Measurements from ENCODE around the gene FKBP2. TPM values are rescaled to one million over a fixed set of nuclear protein-coding genes. Genes with fewer than 3 reads are reported as not detected.

The FKBP2 gene
- total and polyA plus RNA-seq, 2 of the 13 experiments (the other 11 are each of a cell fraction or from before 2014, with no cell fraction given) = 30.1 to 53.3 TPM

DNA sequence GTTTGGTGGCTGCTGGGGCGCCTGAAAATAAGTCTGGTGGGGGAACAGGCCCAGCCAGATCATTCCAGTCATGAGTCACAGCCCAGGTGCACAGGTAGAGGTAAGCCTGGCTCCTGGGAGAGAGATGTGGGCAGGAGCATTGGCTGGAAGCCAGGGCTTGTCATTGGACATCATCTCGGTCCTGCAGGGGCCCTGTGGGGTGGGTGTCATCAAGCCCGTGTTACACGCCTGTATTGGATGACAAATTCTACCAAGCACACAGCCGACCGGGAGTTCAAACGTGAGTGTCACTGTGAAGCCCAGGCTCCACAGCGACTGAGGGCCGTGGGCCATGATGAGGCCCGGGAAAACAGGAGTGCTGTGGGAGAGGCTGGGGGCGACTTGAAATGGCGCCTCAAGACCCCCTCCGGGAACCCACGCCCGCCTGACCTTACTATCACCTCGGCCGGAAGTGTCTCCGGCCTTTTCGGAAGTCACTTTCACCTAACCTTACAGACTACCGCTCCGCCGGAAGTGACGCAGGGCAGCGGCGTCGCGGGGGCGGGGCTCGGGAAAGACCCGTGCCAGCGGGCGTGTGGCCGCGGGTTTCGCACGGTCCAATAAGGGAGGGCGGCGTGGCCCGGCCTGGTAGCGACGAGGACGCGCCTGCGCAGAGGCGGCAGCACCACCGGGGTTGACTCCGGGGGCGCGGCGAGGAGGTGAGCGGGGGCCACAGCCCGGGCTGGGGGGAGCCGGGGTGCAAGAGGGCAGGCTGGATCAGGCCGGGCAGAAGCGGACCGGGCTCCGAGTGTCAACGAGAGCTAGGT lies at the start of gene FKBP2 (continued):
- TF ChIP-seq, protein P1, sequence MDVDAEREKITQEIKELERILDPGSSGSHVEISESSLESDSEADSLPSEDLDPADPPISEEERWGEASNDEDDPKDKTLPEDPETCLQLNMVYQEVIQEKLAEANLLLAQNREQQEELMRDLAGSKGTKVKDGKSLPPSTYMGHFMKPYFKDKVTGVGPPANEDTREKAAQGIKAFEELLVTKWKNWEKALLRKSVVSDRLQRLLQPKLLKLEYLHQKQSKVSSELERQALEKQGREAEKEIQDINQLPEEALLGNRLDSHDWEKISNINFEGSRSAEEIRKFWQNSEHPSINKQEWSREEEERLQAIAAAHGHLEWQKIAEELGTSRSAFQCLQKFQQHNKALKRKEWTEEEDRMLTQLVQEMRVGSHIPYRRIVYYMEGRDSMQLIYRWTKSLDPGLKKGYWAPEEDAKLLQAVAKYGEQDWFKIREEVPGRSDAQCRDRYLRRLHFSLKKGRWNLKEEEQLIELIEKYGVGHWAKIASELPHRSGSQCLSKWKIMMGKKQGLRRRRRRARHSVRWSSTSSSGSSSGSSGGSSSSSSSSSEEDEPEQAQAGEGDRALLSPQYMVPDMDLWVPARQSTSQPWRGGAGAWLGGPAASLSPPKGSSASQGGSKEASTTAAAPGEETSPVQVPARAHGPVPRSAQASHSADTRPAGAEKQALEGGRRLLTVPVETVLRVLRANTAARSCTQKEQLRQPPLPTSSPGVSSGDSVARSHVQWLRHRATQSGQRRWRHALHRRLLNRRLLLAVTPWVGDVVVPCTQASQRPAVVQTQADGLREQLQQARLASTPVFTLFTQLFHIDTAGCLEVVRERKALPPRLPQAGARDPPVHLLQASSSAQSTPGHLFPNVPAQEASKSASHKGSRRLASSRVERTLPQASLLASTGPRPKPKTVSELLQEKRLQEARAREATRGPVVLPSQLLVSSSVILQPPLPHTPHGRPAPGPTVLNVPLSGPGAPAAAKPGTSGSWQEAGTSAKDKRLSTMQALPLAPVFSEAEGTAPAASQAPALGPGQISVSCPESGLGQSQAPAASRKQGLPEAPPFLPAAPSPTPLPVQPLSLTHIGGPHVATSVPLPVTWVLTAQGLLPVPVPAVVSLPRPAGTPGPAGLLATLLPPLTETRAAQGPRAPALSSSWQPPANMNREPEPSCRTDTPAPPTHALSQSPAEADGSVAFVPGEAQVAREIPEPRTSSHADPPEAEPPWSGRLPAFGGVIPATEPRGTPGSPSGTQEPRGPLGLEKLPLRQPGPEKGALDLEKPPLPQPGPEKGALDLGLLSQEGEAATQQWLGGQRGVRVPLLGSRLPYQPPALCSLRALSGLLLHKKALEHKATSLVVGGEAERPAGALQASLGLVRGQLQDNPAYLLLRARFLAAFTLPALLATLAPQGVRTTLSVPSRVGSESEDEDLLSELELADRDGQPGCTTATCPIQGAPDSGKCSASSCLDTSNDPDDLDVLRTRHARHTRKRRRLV (CRISPR knock-in tag; IDR thresholded peaks at IDR 0.05) = no peak; the same call in 1 of the 2 replicates
- TF ChIP-seq ATAD3A (CRISPR knock-in tag; IDR thresholded peaks at IDR 0.05) = no peak
- peak; percentile 22; the same call in 1 of the 2 replicates for TF ChIP-seq SOX5 (CRISPR knock-in tag; IDR thresholded peaks at IDR 0.05; ENCODE audit: borderline replicate concordance)
- no peak for TF ChIP-seq ZNF367 (CRISPR knock-in tag; IDR thresholded peaks at IDR 0.05; ENCODE audit: borderline replicate concordance)
- no peak for TF ChIP-seq ZNF644 (CRISPR knock-in tag; IDR thresholded peaks at IDR 0.05; ENCODE audit: low read depth)
- TF ChIP-seq NFKBIZ (CRISPR knock-in tag; IDR thresholded peaks at IDR 0.05) = no peak
- TF ChIP-seq MIER2 (CRISPR knock-in tag; IDR thresholded peaks at IDR 0.05) = no peak
- TF ChIP-seq ZNF766 (CRISPR knock-in tag; IDR thresholded peaks at IDR 0.05; ENCODE audit: borderline replicate concordance) = peak; percentile 64
- TF ChIP-seq ZNF850 (CRISPR knock-in tag; conservative IDR thresholded peaks at IDR 0.05) = 0 out of 2 replicates have a peak, but pooled peaks have one; percentile 43
- no peak for TF ChIP-seq THYN1 (CRISPR knock-in tag; IDR thresholded peaks at IDR 0.05; ENCODE audit: borderline replicate concordance, low read depth)
- TF ChIP-seq BHLHE40 (IDR thresholded peaks at IDR 0.05; ENCODE audit: low read length) = peak; percentile 87
- TF ChIP-seq PAWR (CRISPR knock-in tag; IDR thresholded peaks at IDR 0.05; ENCODE audit: borderline replicate concordance) = no peak
- TF ChIP-seq ZNF772 (CRISPR knock-in tag; IDR thresholded peaks at IDR 0.05) = no peak
- no peak for TF ChIP-seq ZNF138 (CRISPR knock-in tag; IDR thresholded peaks at IDR 0.05; ENCODE audit: low read depth)
- TF ChIP-seq, protein P2, sequence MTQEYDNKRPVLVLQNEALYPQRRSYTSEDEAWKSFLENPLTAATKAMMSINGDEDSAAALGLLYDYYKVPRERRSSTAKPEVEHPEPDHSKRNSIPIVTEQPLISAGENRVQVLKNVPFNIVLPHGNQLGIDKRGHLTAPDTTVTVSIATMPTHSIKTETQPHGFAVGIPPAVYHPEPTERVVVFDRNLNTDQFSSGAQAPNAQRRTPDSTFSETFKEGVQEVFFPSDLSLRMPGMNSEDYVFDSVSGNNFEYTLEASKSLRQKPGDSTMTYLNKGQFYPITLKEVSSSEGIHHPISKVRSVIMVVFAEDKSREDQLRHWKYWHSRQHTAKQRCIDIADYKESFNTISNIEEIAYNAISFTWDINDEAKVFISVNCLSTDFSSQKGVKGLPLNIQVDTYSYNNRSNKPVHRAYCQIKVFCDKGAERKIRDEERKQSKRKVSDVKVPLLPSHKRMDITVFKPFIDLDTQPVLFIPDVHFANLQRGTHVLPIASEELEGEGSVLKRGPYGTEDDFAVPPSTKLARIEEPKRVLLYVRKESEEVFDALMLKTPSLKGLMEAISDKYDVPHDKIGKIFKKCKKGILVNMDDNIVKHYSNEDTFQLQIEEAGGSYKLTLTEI (CRISPR knock-in tag; conservative IDR thresholded peaks at IDR 0.05) = no peak
- TF ChIP-seq YEATS4 (CRISPR knock-in tag; IDR thresholded peaks at IDR 0.05; ENCODE audit: borderline replicate concordance) = no peak; the same call in 1 of the 2 replicates
- TF ChIP-seq, protein P3, sequence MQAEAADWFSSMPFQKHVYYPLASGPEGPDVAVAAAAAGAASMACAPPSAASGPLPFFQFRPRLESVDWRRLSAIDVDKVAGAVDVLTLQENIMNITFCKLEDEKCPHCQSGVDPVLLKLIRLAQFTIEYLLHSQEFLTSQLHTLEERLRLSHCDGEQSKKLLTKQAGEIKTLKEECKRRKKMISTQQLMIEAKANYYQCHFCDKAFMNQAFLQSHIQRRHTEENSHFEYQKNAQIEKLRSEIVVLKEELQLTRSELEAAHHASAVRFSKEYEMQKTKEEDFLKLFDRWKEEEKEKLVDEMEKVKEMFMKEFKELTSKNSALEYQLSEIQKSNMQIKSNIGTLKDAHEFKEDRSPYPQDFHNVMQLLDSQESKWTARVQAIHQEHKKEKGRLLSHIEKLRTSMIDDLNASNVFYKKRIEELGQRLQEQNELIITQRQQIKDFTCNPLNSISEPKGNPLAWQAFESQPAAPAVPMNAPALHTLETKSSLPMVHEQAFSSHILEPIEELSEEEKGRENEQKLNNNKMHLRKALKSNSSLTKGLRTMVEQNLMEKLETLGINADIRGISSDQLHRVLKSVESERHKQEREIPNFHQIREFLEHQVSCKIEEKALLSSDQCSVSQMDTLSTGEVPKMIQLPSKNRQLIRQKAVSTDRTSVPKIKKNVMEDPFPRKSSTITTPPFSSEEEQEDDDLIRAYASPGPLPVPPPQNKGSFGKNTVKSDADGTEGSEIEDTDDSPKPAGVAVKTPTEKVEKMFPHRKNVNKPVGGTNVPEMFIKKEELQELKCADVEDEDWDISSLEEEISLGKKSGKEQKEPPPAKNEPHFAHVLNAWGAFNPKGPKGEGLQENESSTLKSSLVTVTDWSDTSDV (CRISPR knock-in tag; IDR thresholded peaks at IDR 0.05) = peak; percentile 38; the same call in 1 of the 2 replicates
- TF ChIP-seq HOXA5 (CRISPR knock-in tag; IDR thresholded peaks at IDR 0.05) = no peak; the same call in 1 of the 2 replicates
- TF ChIP-seq, protein P4, sequence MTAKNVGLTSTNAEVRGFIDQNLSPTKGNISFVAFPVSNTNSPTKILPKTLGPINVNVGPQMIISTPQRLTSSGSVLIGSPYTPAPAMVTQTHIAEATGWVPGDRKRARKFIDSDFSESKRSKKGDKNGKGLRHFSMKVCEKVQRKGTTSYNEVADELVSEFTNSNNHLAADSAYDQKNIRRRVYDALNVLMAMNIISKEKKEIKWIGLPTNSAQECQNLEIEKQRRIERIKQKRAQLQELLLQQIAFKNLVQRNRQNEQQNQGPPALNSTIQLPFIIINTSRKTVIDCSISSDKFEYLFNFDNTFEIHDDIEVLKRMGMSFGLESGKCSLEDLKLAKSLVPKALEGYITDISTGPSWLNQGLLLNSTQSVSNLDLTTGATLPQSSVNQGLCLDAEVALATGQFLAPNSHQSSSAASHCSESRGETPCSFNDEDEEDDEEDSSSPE (CRISPR knock-in tag; IDR thresholded peaks at IDR 0.05) = peak; percentile 89

Measured in HepG2 (cell line).